Measurements from ENCODE around the gene SYNGR1.

The SYNGR1 gene

GRCh38 chr22:39433476-39434242, 83.9 kb downstream of the SYNGR1 start:
- DNase-seq = no peak

- no peak for DNase-seq
These were observed 84.5 kb downstream of the SYNGR1 start for GRCh38 chr22:39434243-39434653.

GRCh38 chr22:39434721-39435120, 84.9 kb downstream of the SYNGR1 start:
- DNase-seq = no peak

Measured in NCI-H1436 (cell line).